ENCODE results near the gene CCDC146.
"Not testable (repeated sequence)": the region's sequence is repeated elsewhere in the genome, so short reads cannot be mapped to it uniquely, and the experiment has no call there.

The CCDC146 gene

DNA sequence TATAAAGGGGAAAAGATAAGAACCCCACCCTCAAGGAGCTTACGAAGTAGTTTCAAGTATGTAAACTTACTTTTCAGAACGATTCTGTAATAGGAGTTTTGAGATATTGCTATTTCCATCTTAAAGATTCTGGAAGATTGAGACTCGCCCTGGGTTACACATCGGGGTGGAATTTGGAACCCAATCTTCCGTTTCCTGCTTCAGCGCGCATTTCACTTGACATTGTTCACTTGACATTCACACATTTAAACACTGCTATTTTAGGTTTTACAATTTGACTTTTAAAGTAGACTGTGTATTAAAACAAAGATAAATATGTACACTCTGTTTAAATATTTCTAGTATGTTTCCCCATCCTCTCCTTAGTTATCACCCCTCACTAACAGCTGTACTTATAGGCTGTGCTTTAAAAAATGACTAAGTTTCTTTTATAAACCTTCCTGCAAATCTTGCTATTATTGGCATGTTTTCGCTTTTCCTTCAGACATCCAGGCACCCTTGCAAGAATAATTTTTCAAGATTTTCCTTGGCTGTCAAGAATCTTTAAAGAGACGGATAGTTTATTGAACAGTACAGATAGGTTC, 55.0 kb downstream of the CCDC146 start:
- H3K4me3 ChIP-seq (ENCODE audit: low read depth, low read length); DNase-seq (ENCODE audit: low read depth): not testable (repeated sequence)

DNA sequence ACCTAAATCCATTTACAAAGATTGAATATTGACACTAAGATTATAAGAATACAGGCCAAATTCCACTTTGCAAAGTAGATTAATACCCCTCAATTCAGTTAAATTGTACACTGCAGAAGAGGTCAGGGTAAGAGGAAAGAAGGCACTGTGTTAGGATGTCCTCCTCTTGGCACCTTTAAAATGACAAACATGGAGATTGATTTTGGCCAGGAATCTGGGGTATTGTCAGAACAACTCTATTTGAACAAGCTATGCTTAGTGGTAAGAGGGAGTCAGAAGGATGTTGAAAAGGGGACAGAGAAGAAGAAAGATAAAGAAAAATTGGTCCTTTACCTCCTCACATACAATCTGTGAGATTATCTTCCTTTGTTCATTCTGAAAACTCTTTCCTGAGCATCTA, 55.6 kb downstream of the CCDC146 start:
- not testable (repeated sequence) for DNase-seq (ENCODE audit: low read depth); H3K4me3 ChIP-seq (ENCODE audit: low read depth, low read length)

DNA sequence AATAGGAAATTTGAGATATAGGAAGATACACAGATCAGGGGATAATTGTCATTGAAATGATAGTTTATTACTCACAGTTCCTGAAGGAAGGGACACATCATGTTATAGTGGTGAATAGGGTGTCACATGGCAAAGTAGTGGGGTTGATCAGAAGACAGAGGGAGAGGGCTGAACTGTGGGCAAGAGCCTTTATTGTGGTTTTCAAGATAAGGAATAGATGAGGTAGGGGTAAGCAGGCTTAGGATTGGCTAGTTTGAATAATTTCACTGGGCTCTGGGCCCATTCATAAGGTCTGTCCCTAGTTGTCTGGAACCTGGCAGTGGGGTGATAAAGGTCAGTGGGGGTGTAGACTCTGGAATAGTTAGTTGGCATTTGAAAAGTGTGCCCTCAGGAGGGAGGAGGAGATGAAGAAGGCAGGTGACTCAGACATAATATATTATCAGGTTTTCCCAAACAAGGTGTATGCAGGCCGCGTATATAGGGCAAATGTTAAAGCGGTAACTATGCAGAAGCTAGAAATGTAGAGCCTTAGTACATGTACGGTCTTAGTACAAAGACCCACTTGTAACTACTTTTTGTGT, 58.7 kb downstream of the CCDC146 start:
- DNase-seq (ENCODE audit: low read depth) = no peak
- TF ChIP-seq, protein P1, sequence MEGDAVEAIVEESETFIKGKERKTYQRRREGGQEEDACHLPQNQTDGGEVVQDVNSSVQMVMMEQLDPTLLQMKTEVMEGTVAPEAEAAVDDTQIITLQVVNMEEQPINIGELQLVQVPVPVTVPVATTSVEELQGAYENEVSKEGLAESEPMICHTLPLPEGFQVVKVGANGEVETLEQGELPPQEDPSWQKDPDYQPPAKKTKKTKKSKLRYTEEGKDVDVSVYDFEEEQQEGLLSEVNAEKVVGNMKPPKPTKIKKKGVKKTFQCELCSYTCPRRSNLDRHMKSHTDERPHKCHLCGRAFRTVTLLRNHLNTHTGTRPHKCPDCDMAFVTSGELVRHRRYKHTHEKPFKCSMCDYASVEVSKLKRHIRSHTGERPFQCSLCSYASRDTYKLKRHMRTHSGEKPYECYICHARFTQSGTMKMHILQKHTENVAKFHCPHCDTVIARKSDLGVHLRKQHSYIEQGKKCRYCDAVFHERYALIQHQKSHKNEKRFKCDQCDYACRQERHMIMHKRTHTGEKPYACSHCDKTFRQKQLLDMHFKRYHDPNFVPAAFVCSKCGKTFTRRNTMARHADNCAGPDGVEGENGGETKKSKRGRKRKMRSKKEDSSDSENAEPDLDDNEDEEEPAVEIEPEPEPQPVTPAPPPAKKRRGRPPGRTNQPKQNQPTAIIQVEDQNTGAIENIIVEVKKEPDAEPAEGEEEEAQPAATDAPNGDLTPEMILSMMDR (conservative IDR thresholded peaks at IDR 0.05; ENCODE audit: low read depth, low read length) = no peak
- no peak overlapping the region for H3K4me3 ChIP-seq (ENCODE audit: low read depth, low read length)

DNA sequence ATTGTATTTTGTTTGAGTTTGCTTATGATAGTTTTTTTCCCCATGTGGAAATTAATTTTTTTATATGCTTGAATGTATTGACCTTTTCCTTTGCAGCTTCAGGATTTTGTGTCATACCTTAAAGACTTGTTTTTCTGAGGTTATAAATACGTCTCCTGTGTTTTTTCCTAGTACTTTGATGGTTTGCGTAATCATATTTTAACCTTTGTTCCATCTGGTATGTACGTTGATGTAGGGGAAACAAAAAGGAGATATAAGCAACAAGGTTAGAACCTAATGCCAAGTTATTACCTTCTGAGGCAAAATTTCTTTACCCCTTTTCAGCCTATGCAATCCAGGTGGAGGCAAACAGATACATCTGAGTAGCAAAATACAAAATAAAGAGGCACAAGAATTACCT, 59.3 kb downstream of the CCDC146 start:
- no peak for DNase-seq (ENCODE audit: low read depth)
- H3K4me3 ChIP-seq (ENCODE audit: low read depth, low read length) = no peak overlapping the region
- TF ChIP-seq, protein P1 (conservative IDR thresholded peaks at IDR 0.05; ENCODE audit: low read depth, low read length) = no peak

DNA sequence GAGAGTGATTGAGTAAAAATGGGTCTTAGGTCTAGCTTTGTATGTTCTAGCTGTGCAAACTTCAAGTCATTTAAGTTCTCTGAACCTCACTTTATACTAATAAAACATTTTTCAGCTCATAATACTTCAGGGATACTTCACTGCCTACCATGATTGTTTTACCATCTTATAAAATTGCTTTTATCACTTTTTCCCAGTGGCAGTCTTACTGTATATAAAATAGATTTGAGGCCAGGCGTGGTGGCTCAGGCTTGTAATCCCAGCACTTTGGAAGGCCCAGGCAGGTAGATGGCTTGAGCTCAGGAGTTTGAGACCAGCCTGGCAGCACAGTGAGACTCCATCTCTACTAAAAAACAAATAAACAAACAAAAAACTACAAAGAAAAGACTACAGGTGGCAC, 59.8 kb downstream of the CCDC146 start:
- DNase-seq (ENCODE audit: low read depth) = no peak
- H3K4me3 ChIP-seq (ENCODE audit: low read depth, low read length) = no peak overlapping the region
- TF ChIP-seq, protein P1 (conservative IDR thresholded peaks at IDR 0.05; ENCODE audit: low read depth, low read length) = no peak

DNA sequence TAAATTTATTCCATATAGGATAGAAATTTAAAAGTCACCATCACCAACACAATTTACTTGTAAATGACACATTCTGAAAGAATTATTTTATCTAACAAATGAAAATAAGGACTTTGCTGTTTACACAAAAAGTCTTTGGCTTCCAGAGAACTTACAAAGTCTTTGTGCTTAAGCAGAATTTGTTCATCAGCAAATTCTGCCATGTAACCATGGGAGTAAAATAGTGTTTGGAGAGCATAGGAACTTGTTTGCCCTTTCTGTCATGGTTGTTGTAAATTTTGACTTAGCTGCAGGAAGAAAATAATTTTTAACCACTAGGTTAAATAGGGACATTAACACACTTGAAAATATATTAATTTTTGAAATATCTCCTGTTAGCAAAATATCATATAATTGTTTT, 62.0 kb downstream of the CCDC146 start:
- H3K4me3 ChIP-seq (ENCODE audit: low read depth, low read length) = no peak overlapping the region
- DNase-seq (ENCODE audit: low read depth) = no peak
- TF ChIP-seq, protein P1 (conservative IDR thresholded peaks at IDR 0.05; ENCODE audit: low read depth, low read length) = no peak

DNA sequence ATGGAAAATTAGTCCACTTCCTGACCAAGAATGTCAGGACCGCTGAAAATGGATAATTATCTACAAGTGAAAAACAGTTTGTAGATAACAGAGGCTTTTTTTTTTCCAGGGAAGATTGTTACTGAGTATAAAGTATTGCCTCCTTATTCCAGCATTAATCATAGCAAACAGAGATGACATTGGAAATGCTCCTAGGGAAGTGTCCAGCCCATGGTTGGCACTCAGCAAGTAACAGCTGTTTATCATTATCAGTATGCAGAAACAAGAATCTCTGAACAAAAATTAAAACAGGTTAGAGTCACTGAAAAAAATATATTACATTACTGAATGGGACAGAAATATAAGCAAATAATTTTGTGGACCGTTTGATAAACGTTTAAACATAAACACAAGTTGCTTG, 62.6 kb downstream of the CCDC146 start:
- TF ChIP-seq, protein P1 (conservative IDR thresholded peaks at IDR 0.05; ENCODE audit: low read depth, low read length) = no peak
- no peak for DNase-seq (ENCODE audit: low read depth)
- no peak overlapping the region for H3K4me3 ChIP-seq (ENCODE audit: low read depth, low read length)

DNA sequence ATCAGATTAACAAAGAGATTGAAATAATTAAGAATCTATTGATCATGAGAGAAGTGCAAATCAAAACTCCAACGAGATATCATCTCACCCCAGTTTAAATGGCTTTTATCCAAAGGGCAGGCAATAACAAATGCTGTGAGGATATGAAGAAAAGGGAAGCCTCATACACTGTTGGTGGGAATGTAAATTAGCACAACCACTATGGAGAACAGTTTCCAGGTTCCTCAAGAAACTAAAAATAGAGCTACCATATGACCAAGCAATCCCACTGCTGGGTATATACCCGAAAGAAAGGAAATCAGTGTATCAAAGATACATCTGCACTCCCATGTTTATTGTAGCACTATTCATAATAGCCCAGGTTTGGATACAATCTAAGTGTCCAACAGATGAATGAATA, 63.5 kb downstream of the CCDC146 start:
- DNase-seq (ENCODE audit: low read depth) = no peak
- no peak overlapping the region for H3K4me3 ChIP-seq (ENCODE audit: low read depth, low read length)
- TF ChIP-seq, protein P1 (conservative IDR thresholded peaks at IDR 0.05; ENCODE audit: low read depth, low read length) = no peak

All from choroid plexus epithelial cell (primary cell).